Activated B cell treated with CpG ODN at 0.5 μM for 24 hours (primary cell): ENCODE results near the gene TEP1. TPM values are rescaled to one million over a fixed set of nuclear protein-coding genes. Genes with fewer than 3 reads are reported as not detected.

Source experiments
- ATAC-seq: fragments of 200-7000 bp; cut with Tn5 transposase; one replicate; pipeline ENCODE4 v1.10.0; 2021; ENCODE audit warnings: low read depth, mild to moderate bottlenecking, moderate library complexity
- CTCF ChIA-PET: fragments of 350-600 bp; sonication (Branson Sonifier 250); formaldehyde crosslinking; loops from one replicate; lab custom pipeline; 2021; ENCODE audit warnings: antibody characterized with exemption; lab: Charles Lee
- POLR2A ChIA-PET: fragments of 350-600 bp; sonication (Branson Sonifier 250); formaldehyde crosslinking; loops from one replicate; lab custom pipeline; 2021; ENCODE audit warnings: antibody characterized with exemption; lab: Charles Lee
- DNase-seq: peaks from one replicate; pipeline ENCODE4 v3.0.0; 2022
- H3K27ac Mint-ChIP-seq: one replicate; pipeline ENCODE4 v1.8.0; 2020; ENCODE audit warnings: mixed read lengths
- H3K27me3 Mint-ChIP-seq: one replicate; pipeline ENCODE4 v1.8.0; 2021; ENCODE audit warnings: mixed read lengths
- H3K36me3 Mint-ChIP-seq: one replicate; pipeline ENCODE4 v1.8.0; 2021; ENCODE audit warnings: low read depth, mixed read lengths
- H3K4me1 Mint-ChIP-seq: one replicate; pipeline ENCODE4 v1.8.0; 2021; ENCODE audit warnings: mixed read lengths
- H3K4me3 Mint-ChIP-seq: one replicate; pipeline ENCODE4 v1.8.0; 2020; ENCODE audit warnings: mild to moderate bottlenecking, mixed read lengths
- H3K9me3 Mint-ChIP-seq: one replicate; pipeline ENCODE4 v1.8.0; 2020; ENCODE audit warnings: mixed read lengths
- intact Hi-C: fragments of 100-400 bp; cut with micrococcal nuclease; formaldehyde crosslinking; loops from one replicate; pipeline ENCODE4 v1.15.1; 2024
- total RNA-seq: library from RNA; stranded (reverse); gene quantifications from 2 replicates; pipeline ENCODE4 v1.2.3, GENCODE V29; 2022
- TF ChIP-seq, protein P1 (sequence below): fragments of 200-600 bp; IDR thresholded peaks from one replicate; pipeline ENCODE4 v1.8.0; 2022; ENCODE audit warnings: antibody characterized with exemption, mild to moderate bottlenecking

Gene TEP1
- total RNA-seq, 1 donor from 2014 or later: 120 TPM

DNA sequence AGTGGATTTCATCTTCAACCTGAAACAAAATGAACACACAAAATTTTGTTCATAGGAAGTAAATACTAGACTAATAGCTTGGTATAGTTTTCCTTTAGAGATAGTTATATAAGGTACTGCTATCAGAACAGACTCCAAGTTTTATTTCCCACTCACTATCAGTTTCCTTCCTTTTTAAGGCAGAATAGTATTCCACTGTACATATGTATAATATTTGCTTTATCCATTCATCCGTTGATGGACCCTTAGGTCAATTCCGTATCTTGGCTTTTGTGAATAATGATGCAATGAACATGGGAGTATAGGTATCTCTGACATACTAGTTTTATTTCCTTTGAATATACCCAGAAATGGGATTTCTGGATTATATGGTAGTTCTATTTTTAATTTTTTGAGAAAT lies 83.9 kb downstream of the TEP1 start:
- Mint-ChIP-seq H3K4me3 (no peak overlapping the region), H3K9me3 (no peaks in the 10 kb centered on the region), H3K27me3 (no peaks in the 10 kb centered on the region), H3K27ac (no peak overlapping the region), H3K4me1 (peaks cover 40% of the 10 kb centered on the region), H3K36me3 (peaks cover 33% of the 10 kb centered on the region)
- CTCF ChIA-PET: interaction anchor here (0.8 to 6.9 kb wide), 6 partner anchors 14 to 362 kb away, joined by 3 to 131 read pairs (median 5); partner anchors contain the start of gene PARP2
- no peak for ATAC-seq
- TF ChIP-seq, protein P1, sequence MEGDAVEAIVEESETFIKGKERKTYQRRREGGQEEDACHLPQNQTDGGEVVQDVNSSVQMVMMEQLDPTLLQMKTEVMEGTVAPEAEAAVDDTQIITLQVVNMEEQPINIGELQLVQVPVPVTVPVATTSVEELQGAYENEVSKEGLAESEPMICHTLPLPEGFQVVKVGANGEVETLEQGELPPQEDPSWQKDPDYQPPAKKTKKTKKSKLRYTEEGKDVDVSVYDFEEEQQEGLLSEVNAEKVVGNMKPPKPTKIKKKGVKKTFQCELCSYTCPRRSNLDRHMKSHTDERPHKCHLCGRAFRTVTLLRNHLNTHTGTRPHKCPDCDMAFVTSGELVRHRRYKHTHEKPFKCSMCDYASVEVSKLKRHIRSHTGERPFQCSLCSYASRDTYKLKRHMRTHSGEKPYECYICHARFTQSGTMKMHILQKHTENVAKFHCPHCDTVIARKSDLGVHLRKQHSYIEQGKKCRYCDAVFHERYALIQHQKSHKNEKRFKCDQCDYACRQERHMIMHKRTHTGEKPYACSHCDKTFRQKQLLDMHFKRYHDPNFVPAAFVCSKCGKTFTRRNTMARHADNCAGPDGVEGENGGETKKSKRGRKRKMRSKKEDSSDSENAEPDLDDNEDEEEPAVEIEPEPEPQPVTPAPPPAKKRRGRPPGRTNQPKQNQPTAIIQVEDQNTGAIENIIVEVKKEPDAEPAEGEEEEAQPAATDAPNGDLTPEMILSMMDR: no peak
- intact Hi-C loops: no loop called here
- DNase-seq: no peak
- POLR2A ChIA-PET: interaction anchor here (0.7 to 5.1 kb wide), 2 partner anchors 13 to 126 kb away, joined by 3 to 60 read pairs; partner anchors contain the start of genes APEX1 and PARP2

DNA sequence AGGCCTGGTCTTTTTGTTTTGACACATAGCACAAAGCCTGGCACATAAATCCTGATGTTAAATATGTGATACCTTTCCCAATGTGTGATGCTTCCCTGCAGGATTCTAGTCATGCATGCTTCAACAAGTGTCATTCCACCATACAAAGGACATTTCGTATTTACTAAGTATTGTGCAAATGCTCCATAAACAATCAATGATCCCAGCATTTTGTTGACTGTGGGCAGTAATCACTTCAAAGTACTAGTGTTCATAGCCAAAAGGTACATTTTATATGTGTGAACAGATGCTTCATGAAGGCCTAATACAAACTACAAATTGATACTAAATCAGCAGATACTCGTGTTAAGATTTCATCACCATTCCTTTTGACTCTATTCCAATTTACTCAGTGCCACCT lies 84.6 kb downstream of the TEP1 start:
- TF ChIP-seq, protein P1: no peak
- Mint-ChIP-seq H3K27ac (no peak overlapping the region), H3K4me3 (no peak overlapping the region), H3K27me3 (no peaks in the 10 kb centered on the region), H3K4me1 (peaks cover 40% of the 10 kb centered on the region), H3K9me3 (no peaks in the 10 kb centered on the region), H3K36me3 (peaks cover 39% of the 10 kb centered on the region)
- ChIA-PET POLR2A (interaction anchor here (0.7 to 5.1 kb wide), 2 partner anchors 14 to 126 kb away, joined by 3 to 60 read pairs; partner anchors contain the start of genes APEX1 and PARP2), CTCF (interaction anchor here (0.8 to 6.9 kb wide), 16 partner anchors 13 to 363 kb away, joined by 3 to 131 read pairs (median 4); partner anchors contain the start of genes APEX1, OSGEP and PARP2)
- intact Hi-C loops: no loop called here
- DNase-seq (no peak), ATAC-seq (no peak)

DNA sequence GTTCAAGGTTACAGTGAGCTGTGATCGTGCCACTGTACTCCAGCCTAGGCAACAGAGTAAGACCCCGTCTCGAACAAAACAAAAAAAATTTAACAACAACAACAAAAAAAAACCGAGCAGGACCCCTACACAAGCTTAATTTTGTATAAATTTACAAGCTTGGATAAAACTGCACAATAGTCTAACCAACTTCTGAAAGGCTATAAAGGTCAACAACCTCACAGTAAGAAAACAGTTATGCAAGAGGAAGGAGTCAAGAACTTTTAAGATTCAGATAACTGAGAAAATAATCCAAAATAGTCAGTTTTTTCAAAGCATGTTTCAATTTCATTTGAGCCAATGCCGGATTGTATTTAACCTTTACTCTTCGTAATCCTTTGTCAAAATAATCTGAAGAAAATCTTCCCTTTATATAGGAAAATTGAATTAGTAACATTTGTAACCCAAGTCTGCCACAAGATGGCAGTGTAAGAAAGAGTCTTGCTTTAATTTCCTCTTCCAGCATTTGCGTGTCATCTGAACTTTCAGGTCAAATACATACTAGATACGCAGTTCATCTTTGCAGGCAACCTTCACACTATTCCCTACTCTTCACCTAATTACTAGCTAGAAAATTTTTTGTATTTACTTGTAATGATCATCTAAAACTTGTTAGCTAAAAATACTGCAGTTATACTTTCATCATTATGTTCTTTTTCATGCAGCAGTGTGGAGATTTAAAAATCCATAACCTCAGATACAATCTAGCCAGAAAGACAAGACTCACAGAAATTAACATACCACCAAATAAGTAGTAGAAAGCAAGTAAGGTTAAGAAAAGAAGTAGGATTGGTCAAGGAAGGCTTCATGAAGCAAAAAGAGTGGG lies 86.1 kb downstream of the TEP1 start:
- DNase-seq (no peak), ATAC-seq (peak; percentile 49)
- TF ChIP-seq, protein P1: no peak
- H3K4me3 Mint-ChIP-seq: no peak overlapping the region
- ChIA-PET CTCF (interaction anchor here (0.9 to 6.9 kb wide), 29 partner anchors 11 to 644 kb away, joined by 3 to 131 read pairs (median 4); partner anchors contain the start of genes APEX1 and OSGEP), POLR2A (interaction anchor here (0.8 to 5.1 kb wide), 2 partner anchors 15 to 283 kb away, joined by 4 to 60 read pairs; partner anchors contain the start of gene PARP2)
- peaks cover 26% of the 10 kb centered on the region for H3K4me1 Mint-ChIP-seq
- intact Hi-C loops: loop anchor here (1.0 to 2.0 kb wide), 6 partner anchors 16 to 364 kb away; partner anchors contain the start of gene PARP2
- H3K27me3 Mint-ChIP-seq: no peaks in the 10 kb centered on the region
- H3K36me3 Mint-ChIP-seq: peaks cover 40% of the 10 kb centered on the region
- H3K9me3 Mint-ChIP-seq: no peaks in the 10 kb centered on the region
- H3K27ac Mint-ChIP-seq: peak overlapping the region; percentile 42

DNA sequence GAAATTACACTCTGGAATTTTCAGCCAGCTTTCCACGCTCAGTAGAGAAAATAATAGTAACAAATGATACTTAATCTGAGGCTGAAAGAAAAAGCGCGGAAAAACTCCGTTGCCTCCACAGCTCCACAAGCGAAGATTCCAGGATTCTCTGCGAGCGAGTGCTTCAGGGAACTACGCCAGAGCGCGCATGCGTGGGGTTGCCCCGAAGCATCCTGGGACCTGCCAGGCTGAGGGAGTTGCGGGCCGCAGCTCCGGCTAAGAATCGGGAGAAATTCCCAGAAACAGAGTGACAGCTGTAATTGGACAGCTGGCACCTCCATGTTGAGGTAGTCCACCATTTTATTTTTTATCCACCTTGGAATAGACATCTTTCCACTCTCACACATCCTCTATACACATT lies 95.6 kb downstream of the TEP1 start:
- Mint-ChIP-seq H3K9me3 (no peaks in the 10 kb centered on the region), H3K4me3 (no peak overlapping the region), H3K27ac (no peak overlapping the region), H3K4me1 (no peaks in the 10 kb centered on the region), H3K36me3 (peaks cover 71% of the 10 kb centered on the region), H3K27me3 (no peaks in the 10 kb centered on the region)
- POLR2A ChIA-PET: no interaction called here
- intact Hi-C loops: no loop called here
- CTCF ChIA-PET: no interaction called here
- ATAC-seq (no peak), DNase-seq (no peak)
- TF ChIP-seq, protein P1: no peak

Other genes starting within 250 kb of the TEP1 start
- gene OR11G2, start 222.6 kb downstream of the TEP1 start, total RNA-seq: not detected in 2 replicates
- not detected in 2 replicates for gene OR11H6, start 189.8 kb downstream of the TEP1 start, total RNA-seq
- not detected in 2 replicates for gene OR11H7, start 184.5 kb downstream of the TEP1 start, total RNA-seq
- gene OR11H4, start 174.2 kb downstream of the TEP1 start, total RNA-seq: not detected in 2 replicates
- gene TTC5, start 107.5 kb downstream of the TEP1 start, total RNA-seq: 25.0 and 32.7 TPM in 2 replicates
- 34.0 and 35.3 TPM in 2 replicates for gene CCNB1IP1, start 80.2 kb downstream of the TEP1 start, total RNA-seq
- 17.1 and 19.5 TPM in 2 replicates for gene PARP2, start 69.9 kb downstream of the TEP1 start, total RNA-seq
- gene KLHL33, start 22.7 kb upstream of the TEP1 start, total RNA-seq: 0.42 and 0.53 TPM in 2 replicates
- 98.3 and 112 TPM in 2 replicates for gene OSGEP, start 41.3 kb upstream of the TEP1 start, total RNA-seq
- 215 and 231 TPM in 2 replicates for gene APEX1, start 41.7 kb upstream of the TEP1 start, total RNA-seq
- gene PIP4P1, start 47.9 kb upstream of the TEP1 start, total RNA-seq: 84.8 and 87.3 TPM in 2 replicates
- 87.2 and 88.0 TPM in 2 replicates for gene PNP, start 55.9 kb upstream of the TEP1 start, total RNA-seq
- gene RNASE10, start 92.0 kb upstream of the TEP1 start, total RNA-seq: 0.32 and 0.73 TPM in 2 replicates
- gene RNASE9, start 147.5 kb upstream of the TEP1 start, total RNA-seq: not detected in 2 replicates
- not detected in 2 replicates for gene RNASE11, start 174.5 kb upstream of the TEP1 start, total RNA-seq
- not detected in 2 replicates for gene RNASE12, start 177.9 kb upstream of the TEP1 start, total RNA-seq
- gene OR6S1, start 228.2 kb upstream of the TEP1 start, total RNA-seq: not detected in 2 replicates